ENCODE measurements around the gene TNF. TPM values are rescaled to one million over a fixed set of nuclear protein-coding genes. Genes with fewer than 3 reads are reported as not detected.

The TNF gene
- polyA plus RNA-seq, 1 of the 3 experiments (the other 2 are of a cell fraction), result not detected

- no peak overlapping the region for H3K27ac ChIP-seq (ENCODE audit: low read depth in 2 of 2, low read length in 1 of 2)
- TF ChIP-seq MAX (IDR thresholded peaks at IDR 0.05; ENCODE audit: low read depth) (no peak), PBX3 (IDR thresholded peaks at IDR 0.05) (no peak), RAD21 (IDR thresholded peaks at IDR 0.05; ENCODE audit: low read length) (peak; percentile 49), CTCF (IDR thresholded peaks at IDR 0.05) (peak; percentile 59), SMC3 (IDR thresholded peaks at IDR 0.05; ENCODE audit: low read depth, low read length) (peak; percentile 55; the same call in 1 of the 2 replicates), MXI1 (IDR thresholded peaks at IDR 0.05; ENCODE audit: low read depth, low read length) (peak; percentile 51; the same call in 1 of the 2 replicates), ZBTB33 (IDR thresholded peaks at IDR 0.05; ENCODE audit: borderline replicate concordance, low read depth) (no peak)
- H3K9me2 ChIP-seq, result no peaks in the 10 kb centered on the region
- no peaks in the 10 kb centered on the region for H4K20me1 ChIP-seq (ENCODE audit: insufficient read depth)
- no peak overlapping the region; a peak in 1 of 4 replicates for H3K4me3 ChIP-seq (ENCODE audit: low read depth in 2 of 2, low read length in 1 of 2)
- H3K27me3 ChIP-seq (ENCODE audit: insufficient read depth), result no peaks in the 10 kb centered on the region
- ChIA-PET POLR2A (interaction anchor here (1.6 kb wide), 1 partner anchor 50 kb away, joined by 5 read pairs; the partner anchor contains the start of genes ATP6V1G2 and NFKBIL1), CTCF (interaction anchor here (1.0 to 13.5 kb wide), 10 partner anchors 10 to 230 kb away, joined by 3 to 312 read pairs (median 17); partner anchors contain the start of genes AIF1, ATP6V1G2, DDX39B and LST1)
- 3% methylated on average over 2 of the region's 2 CpGs for WGBS (ENCODE audit: low lambda C conversion rate)
- H3K79me2 ChIP-seq (ENCODE audit: insufficient read depth), result no peaks in the 10 kb centered on the region
- no peaks in the 10 kb centered on the region for H3K9me3 ChIP-seq
- H3K9ac ChIP-seq, result no peak overlapping the region
- no peaks in the 10 kb centered on the region for H3K4me1 ChIP-seq (ENCODE audit: control insufficient read depth in 1 of 2, insufficient read depth in 2 of 2, low read depth in 1 of 2, low read length in 1 of 2)
- H3F3A ChIP-seq (replicated peaks; ENCODE audit: insufficient read depth), result peaks cover 3% of the 10 kb centered on the region
- no peaks in the 10 kb centered on the region for H3K36me3 ChIP-seq (replicated peaks in 1 of 2; ENCODE audit: control insufficient read depth in 1 of 2, insufficient read depth in 2 of 2, low read length in 1 of 2)
- DNase-seq, result peak; percentile 70
- H2AFZ ChIP-seq (ENCODE audit: low read depth), result no peak overlapping the region
- H3K4me2 ChIP-seq, result no peak overlapping the region
These were observed 21.6 kb downstream of the TNF start for GRCh38 chr6:31597006-31597405.

- H3K9me3 ChIP-seq, result no peaks in the 10 kb centered on the region
- no peak for TF ChIP-seq POLR2AphosphoS5 (IDR thresholded peaks at IDR 0.05; ENCODE audit: low read depth, low read length)
- TF ChIP-seq SIN3A (IDR thresholded peaks at IDR 0.05; ENCODE audit: borderline replicate concordance, low read depth, low read length), result no peak
- no peak for TF ChIP-seq RAD21 (IDR thresholded peaks at IDR 0.05; ENCODE audit: low read length)
- TF ChIP-seq FOSL2 (IDR thresholded peaks at IDR 0.05; ENCODE audit: borderline replicate concordance, low read depth), result no peak
- no peak for TF ChIP-seq GATA2 (CRISPR knock-in tag; IDR thresholded peaks at IDR 0.05)
- TF ChIP-seq MXI1 (IDR thresholded peaks at IDR 0.05; ENCODE audit: low read depth, low read length), result no peak
- H3K27me3 ChIP-seq (ENCODE audit: insufficient read depth), result no peaks in the 10 kb centered on the region
- H3K27ac ChIP-seq (ENCODE audit: low read depth in 2 of 2, low read length in 1 of 2), result no peak overlapping the region
- H3K4me2 ChIP-seq, result no peak overlapping the region
- no peak for DNase-seq
- H3K4me3 ChIP-seq (ENCODE audit: low read depth in 2 of 2, low read length in 1 of 2), result no peak overlapping the region
- no peak overlapping the region for H2AFZ ChIP-seq (ENCODE audit: low read depth)
- H3K79me2 ChIP-seq (ENCODE audit: insufficient read depth), result no peaks in the 10 kb centered on the region
- no peaks in the 10 kb centered on the region for H3F3A ChIP-seq (replicated peaks; ENCODE audit: insufficient read depth)
- ChIA-PET POLR2A (interaction anchor here (1.0 kb wide), 1 partner anchor 65 kb away, joined by 6 read pairs; the partner anchor contains the start of gene DDX39B), CTCF (interaction anchor here (1.8 to 1.9 kb wide), 2 partner anchors 9 to 27 kb away, joined by 5 to 12 read pairs; no protein-coding TSS in a partner anchor)
- no peaks in the 10 kb centered on the region for H3K36me3 ChIP-seq (replicated peaks in 1 of 2; ENCODE audit: control insufficient read depth in 1 of 2, insufficient read depth in 2 of 2, low read length in 1 of 2)
- H3K4me1 ChIP-seq (ENCODE audit: control insufficient read depth in 1 of 2, insufficient read depth in 2 of 2, low read depth in 1 of 2, low read length in 1 of 2), result no peaks in the 10 kb centered on the region; a peak in 1 of 4 replicates
- H3K9ac ChIP-seq, result no peak overlapping the region
- no peaks in the 10 kb centered on the region for H3K9me2 ChIP-seq
- WGBS (ENCODE audit: low lambda C conversion rate), result 76% methylated on average over 1 of the region's 1 CpG
- H4K20me1 ChIP-seq (ENCODE audit: insufficient read depth), result no peaks in the 10 kb centered on the region
These were observed 32.0 kb downstream of the TNF start for GRCh38 chr6:31607317-31607716.
